Hematopoietic multipotent progenitor cell (in vitro differentiated cells): ENCODE results near the gene TNIP1. TPM values are rescaled to one million over a fixed set of nuclear protein-coding genes. Genes with fewer than 3 reads are reported as not detected.

Source experiments
- DNase-seq, 3 donors: peaks; one replicate each; pipeline ENCODE4 v3.0.0-alpha.2; 2011 to 2015; ENCODE audit warnings: low read depth in 2 of 3, low spot score in 2 of 3
- total RNA-seq: library from RNA; depleted of rRNA; stranded (reverse); fragments of >200 nt; gene quantifications from one replicate; pipeline ENCODE4 v1.2.3, GENCODE V29; 2012

Gene TNIP1, protein sequence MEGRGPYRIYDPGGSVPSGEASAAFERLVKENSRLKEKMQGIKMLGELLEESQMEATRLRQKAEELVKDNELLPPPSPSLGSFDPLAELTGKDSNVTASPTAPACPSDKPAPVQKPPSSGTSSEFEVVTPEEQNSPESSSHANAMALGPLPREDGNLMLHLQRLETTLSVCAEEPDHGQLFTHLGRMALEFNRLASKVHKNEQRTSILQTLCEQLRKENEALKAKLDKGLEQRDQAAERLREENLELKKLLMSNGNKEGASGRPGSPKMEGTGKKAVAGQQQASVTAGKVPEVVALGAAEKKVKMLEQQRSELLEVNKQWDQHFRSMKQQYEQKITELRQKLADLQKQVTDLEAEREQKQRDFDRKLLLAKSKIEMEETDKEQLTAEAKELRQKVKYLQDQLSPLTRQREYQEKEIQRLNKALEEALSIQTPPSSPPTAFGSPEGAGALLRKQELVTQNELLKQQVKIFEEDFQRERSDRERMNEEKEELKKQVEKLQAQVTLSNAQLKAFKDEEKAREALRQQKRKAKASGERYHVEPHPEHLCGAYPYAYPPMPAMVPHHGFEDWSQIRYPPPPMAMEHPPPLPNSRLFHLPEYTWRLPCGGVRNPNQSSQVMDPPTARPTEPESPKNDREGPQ
- 123 TPM for total RNA-seq

DNA sequence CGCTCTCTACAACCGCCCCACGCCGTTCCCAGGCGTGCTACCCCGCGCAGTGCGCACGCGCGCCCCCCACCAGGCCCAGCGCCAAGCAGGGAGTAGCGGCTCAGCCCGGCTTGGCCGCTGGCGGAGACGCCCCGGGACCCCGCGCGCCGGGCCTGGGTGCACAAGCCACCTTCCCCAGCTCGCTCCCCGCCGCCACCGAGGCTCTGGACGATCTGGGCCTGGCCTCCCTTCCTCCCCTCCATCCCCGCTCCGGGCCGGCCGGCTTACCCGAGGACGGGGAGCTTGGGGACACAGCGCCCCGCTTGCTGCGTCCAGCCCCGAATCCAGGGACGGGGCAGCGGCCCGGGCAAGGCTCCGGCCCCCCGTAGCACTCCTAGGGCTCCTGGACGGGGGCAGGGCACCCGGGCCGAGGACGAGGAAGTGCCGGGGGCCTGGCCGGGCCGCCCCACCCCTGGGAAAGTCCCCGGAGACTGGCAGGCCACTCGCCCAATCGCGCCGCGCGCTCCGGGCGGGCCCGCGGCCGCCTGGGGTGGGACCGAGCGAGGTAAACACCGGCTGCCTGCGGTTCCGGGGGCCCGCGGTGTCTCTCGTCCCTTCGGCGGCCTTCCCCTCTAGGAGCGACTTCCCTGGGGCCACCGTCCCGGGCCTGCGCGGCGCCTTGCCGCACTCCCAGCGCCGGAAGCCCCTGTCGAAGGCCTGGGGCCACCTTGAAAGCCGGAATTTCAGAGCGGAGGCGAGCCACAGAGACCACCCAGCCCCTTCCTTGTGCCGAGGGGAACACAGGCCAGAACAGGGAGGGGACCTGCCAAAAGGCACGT is at the start of gene TNIP1:
TSS of gene TNIP1 (minus strand) at position 422 of the 818 bp plus-strand sequence. CDS start 15,939 bp downstream, outside the sequence.
- DNase-seq: peak; percentile 83 to 93 (median 93)

DNA sequence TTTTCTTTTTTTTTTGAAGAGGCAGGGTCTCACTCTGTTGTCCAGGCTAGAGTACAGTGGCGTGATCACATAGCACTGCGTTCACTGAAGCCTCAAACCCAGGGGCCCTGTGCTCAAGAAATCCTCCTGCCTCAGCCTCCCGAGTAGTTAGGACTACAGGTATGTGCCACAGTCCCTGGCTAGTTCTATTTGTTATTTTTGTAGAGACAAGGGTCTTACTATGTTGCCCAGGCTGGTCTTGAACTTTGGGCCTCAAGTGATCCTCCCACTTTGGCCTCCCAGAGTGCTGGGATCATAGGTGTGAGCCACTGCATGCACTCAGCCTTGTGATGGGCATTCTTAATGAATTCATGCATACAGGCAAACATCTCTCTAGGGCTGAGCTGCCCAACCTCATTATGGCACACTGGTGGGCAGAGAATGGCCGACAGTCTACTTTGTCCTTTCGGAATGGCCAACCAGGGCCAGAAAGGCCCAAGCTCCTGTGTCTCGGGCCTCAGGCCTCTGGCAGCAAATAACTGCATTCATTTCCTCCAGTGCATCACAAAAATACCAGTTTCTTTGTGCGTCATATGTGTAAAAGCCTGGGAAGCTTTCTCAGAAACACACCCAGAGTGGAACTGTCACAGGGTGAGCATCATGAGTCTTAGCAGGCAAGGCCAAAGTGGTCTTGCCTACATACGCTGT is 49.5 kb upstream of the TNIP1 start:
- no peak for DNase-seq

DNA sequence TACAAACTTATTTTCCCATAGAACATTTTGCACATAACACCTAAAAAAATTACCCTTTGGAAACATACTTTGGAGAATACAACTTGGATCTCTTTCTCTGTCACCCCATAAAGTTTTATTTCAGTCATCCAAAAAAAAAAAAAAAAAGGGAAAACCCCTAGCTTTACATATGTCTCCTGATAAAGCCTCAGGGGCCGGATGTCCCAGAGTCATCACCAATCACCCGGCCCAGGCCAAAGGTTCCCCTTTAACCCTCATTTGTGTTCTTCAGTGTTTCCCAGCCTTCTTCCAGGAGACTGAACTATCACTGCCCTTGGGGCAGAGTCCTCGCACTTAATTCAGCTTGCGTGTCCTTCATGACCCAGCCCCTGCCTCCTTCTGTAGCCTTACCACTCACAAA is 48.0 kb upstream of the TNIP1 start:
- DNase-seq: no peak

DNA sequence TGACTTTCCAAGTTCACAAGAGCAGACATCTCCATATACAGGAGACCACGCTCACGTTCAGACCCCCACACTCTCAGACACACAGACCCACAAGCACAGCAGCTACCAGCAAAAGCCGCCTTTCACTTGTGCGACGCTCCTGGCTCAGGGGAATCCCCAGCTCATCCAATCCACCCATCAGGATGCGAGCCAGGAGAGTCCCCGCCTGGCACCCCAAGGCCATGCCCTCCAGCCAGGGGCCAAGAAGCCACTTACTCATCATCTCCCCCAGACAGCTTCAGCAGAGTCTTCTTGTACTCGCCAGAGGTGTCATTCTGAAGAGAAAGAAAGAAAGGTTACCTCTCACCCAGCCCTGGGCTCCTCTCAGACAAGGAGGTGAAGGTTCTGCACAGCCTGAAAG is 47.1 kb upstream of the TNIP1 start:
- DNase-seq: no peak

DNA sequence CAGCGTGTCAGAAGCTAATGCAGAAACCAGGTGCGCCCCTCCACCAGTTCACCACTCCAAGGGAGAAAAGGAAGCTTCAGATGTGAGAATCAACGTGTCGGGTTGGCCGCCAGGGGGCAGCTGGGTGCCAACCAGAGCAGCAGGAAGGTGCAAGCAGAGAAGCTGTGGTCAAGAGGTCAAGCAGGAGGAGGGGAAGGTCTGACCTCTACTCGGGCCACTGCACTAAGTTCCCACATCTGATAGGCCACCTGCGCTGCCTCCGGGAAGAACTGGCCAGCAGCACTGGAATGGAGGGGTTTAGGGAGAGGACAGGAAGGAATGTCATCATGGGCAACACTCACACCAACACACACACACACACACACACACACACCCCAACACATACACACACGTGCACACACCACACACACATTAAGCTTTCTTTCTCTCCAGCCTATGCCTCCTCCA is 45.4 kb upstream of the TNIP1 start:
- peak; percentile 48 to 60 (median 58) for DNase-seq

DNA sequence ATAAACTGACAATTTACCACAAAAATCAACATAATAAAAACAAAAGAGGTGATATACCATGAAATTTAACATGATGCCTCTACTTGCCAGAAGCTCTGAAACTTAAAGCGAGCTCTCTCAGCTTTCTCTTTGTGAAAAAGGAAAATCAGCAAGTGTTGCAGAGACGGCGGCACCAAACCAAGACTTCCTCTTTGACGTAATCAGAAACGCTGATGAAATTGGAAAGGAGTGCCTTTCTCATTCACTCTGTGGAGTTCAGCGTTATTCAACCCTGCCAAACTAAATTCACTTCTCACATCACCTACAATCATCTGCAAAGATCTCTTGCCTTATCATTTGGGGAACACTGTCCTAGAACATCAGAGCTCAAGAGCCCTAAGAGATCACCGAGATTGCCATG is 44.6 kb upstream of the TNIP1 start:
- DNase-seq: peak in 2 of 3 donors; percentile 26 to 51

DNA sequence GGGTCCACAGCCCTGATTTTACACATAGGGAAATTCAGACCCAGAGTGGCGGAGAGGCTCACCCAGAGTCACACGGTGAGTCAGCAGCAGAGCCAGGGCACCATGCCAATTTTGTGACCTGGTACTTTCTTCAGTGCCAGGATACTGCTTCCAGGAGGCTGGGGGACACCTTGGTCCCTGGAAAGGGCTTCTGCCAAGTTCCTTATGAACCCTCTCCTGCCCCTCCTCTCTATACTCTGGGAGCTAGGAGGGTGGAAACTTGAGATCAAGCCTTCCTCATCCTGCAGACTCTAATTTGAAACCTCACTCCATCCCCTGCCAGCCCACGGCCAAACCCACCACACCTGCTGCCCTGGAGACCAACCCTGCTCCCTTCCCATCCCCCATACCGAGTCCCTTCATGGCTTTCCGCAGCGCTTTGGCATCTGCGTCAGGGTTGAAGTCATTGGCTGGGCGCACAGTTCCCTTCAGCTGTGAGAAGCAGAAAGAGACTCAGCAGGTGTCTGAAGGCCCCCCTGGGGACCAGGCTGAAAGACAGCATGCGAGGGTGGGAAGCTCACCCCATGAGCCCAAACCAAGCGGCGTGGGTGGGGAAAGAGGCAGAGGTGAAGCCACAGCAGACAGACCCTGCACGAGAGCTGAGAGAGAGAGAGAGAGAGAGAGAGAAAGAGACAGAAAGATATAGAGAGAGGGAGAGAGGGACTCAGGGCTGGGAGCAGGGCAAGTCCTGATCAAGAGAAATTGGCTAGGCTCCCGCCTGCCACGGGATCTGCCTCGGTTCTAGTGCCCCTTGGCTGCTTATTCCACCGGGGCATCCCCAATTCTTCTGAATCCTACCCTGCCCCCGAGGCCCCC is 43.3 kb upstream of the TNIP1 start:
- DNase-seq: peak in 2 of 3 donors; percentile 39 to 49

DNA sequence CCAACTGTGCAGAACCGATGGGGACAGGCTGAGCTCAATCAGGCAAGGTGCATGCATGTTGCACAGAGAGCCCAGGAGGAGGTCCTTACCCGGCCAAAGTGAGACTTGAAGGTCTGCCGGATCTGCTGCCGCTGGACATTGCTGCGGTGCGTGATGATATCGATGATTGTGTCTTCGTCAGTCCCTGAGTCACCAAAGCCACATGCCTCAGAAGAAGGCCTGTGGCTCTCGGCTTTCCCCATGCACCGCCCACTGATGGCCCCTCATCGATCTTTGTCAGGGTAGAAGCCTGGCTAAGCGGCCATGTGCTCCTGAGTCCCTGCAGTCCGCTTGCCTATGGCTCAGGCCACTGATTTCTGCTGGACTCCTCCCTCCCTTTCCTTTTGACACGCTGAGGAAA is 42.0 kb upstream of the TNIP1 start:
- no peak for DNase-seq

DNA sequence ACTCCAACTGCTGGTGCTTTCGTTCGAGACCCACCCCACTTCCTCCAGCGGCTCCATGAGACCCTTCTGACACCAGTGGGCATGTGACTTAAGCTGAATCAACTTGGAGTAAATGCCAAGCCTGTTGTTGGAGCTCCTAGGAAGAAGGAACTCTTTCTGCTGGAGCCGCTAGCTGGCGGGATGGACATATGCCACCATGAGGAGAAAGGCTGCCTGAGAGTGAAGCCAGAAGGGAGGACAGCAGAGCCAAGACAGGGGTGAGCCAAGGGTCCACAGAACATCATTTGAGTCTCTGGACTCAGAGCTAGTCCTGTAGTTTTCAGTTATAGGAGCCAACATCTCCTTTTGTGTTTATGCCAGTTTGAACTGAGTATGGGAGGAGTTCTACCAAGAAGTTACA is 40.8 kb upstream of the TNIP1 start:
- no peak for DNase-seq

DNA sequence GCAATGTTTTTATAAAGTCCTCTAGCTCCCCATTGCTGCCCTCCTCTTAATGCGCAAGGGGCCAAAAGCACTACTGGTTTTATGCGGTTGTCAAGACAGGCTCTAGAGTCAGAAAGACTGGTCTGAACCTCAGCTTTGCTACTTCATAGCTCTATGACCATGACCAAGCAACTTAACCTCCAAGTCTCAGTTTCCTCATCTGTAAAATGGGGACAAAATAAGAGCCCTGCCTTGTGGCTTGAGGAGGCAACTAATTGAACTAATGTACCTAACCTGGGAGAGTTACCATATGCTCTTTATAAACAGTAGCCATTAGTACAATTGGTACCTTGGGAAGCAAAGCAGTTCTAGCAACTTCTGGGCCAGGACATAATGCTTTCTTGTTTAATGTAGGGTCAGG is 40.3 kb upstream of the TNIP1 start:
- no peak for DNase-seq

DNA sequence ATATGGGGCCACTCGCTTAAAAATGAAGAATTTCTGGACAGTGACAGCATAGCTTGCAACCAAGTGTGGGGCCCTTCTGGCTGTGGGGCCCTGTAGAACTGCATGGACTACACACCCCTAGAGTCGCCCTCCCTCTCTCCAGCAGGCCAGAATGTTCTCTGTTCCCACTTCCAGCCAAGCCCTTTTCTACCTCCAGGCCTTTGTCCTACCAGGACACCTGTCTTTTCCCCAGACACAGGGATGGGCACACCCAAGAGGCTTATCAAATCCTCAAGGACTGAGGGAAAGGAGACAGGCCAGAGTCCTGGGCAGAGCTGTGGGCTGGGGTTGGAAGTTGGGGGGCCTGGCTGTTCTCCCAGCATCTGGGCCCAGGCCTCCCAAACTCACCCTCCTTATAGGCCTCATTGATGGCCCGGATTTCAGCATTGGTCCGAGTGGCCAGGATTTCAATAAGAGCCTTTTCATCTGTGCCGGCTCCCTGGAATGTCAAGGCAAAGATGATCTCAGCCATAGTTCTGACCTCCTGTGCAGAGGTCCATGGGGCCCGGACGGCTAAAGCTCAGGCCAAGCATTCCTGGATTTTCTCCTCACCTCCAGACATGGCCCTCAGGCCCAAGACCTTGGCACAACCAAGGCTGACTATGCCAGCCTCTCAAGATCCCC is 38.2 kb upstream of the TNIP1 start:
- no peak for DNase-seq

DNA sequence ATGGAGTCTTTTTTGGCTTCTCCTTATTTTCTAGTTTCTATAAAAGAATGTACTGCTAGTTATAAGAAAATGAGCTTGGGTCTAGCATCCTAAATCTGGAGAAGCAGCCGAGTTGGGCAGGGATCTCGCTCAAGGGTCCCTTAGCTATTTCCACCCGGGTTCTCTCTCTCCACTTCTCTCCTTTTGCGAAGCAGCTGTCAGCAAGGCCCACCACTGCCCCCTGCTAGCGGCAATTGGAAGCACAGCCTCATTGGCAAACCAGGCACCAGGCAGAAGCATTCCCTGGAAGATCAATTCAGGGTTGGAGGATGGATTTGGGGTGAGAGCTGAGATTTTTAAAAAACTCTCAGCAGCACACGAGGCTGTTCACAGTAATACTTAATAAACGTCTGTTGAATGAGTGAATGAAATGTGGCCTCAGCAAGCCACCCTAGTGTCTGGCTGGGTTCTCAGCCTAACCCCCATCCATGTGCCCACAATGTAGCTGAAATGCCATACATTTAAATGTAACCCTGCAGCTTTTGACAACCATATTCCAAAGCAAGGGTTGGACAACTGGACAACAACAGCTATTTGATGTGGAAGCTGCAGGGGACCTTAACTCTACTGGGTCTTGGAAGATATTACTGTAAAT is 34.6 kb upstream of the TNIP1 start:
- DNase-seq: peak; percentile 43 to 69 (median 56)

DNA sequence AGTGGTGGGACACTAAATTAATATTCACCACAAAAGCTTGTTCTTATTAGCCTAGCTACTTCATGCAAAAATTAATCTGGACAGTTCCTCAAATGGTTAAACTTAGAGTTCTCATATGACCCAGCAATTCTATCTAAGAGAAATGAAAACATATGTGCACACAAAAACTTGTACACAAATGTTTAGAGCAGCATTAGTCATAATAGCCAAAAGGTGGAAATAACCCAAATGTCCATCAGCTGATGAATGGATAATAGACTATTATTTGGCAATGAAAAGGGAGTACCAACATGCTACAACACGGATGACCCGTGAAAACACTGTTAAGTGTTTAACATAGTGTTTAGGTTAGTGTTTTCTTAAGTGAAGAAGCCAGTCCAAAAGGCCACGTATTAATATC is 32.8 kb upstream of the TNIP1 start:
- no peak for DNase-seq

DNA sequence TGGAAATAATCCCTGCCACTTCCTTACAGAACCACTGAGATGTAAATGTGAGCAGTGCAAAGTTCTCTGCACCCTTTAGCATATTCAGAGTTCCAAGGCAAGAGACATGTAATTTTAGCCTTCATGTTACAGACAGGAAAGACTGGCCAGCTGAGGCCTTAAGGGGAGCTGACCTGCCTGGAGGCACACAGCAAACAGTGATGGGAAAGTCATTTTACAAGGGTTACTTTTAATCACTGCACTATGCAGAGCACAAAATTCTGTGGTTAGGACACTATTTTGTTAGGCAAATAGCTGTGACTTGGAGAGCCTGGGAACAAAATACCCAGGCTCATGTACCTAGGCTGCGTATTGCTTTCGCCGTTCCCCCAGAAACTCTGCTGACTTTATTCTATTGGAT is 30.2 kb upstream of the TNIP1 start:
- no peak for DNase-seq

DNA sequence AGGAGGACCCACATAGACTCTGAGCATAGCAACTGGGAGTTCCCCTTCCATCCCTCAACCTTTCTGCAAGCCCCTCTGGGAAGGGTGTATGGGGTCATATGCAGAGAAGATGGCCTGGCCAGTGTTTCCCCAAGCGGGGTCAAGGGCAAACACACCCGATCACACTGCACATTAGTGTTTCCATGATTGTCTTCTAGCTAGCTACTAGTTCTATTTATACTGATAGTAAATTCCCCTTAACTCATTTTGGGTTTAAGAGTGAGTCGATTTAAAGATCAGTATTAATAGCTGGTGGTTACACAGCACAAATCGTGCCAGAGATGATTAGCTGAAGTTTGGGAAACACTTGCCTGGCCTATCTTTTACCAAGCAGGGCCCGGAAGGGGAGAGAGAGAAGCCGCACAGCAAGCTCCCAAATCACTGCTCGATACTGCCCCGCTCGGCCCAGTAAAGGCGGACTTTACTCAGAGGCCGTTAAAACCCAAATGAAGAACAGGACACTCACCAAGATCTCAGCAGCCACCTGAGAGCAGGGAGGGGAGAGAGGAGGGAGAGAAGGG is 29.4 kb upstream of the TNIP1 start:
- no peak for DNase-seq

DNA sequence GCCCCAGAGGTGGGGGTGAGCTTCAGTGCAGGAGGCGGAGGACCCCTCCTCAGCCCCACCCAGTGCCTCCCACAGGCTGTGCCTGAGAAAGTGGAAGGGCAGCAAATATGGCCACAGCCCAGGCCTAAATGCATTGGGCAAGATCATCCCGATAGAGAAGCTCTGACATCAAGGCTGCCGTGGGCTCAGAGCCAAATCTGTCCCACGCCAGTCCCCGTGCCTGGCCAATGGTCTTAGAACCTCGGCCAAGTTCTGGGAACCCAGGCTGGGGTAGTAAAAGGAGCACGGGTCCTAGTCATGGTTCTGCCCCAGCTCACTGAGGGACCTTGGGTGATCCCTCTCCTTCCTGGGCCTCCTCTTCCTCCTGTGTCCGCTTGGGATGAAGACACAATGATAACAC is 27.7 kb upstream of the TNIP1 start:
- DNase-seq: no peak

DNA sequence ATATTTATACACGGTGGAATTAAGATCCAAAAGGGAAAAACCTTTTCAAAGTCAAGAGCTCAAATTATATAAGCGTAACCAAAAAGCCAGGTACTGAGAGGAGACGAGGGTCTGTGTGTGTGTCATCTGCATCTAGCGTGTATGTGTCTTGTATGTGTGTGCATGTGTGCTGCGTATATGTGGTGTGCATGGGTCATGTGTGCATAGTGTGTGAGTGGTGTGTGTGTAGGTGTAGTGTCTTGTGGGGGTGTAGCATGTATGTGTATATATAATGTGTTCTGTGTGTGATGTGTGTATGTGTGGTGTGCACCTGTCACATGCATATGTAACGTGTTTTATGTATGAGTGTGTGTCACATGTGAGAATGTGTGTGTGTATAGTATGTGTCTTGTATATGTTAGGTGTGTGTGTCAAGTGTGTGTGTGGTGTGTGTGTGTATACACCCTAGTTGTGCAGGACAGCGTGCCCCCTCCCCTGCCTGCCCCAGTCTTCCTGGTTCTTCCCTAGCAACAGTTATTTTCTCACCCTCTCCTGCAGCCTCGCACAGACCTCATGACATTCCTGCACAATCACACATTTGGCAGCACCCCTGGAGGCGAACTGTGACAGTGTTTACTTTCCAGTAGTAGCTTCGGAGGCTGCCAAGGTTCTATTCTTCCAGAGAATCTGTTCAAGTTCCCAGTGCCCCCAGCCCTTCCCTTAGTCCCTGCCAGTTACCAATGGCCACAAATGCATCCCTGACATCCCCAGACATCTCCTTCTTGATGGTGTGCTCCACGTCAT is 27.1 kb upstream of the TNIP1 start:
- DNase-seq: no peak

DNA sequence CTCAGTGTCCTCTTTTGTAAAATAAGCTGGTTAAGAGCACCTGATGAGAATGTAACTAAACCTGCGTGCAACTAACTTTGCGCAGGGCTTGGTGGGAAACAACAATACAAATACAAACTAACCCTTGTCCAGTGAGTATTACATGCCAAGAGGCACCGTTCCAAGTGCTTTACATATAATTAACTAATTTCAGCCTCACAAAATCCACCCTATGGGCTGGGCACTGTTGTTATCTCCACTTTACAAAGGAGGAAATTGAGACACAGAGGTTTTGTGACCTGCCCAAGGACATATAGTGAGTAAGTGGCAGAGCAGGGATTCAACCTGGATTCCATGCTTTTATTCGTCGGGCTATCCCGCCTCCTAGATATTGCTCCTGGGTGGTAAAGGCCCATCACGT is 26.2 kb upstream of the TNIP1 start:
- no peak for DNase-seq
